ENCODE measurements around the gene CLSTN2.

Gene CLSTN2

GRCh38 chr3:139987908-139988307 is 52.9 kb downstream of the CLSTN2 start:
- intact Hi-C loops (cut with DNase I; ENCODE audit: low total_unique reads) = no loop called here
- no peak for DNase-seq
- no peaks in the 10 kb centered on the region for H3K4me1 ChIP-seq
- TF ChIP-seq, protein P1, sequence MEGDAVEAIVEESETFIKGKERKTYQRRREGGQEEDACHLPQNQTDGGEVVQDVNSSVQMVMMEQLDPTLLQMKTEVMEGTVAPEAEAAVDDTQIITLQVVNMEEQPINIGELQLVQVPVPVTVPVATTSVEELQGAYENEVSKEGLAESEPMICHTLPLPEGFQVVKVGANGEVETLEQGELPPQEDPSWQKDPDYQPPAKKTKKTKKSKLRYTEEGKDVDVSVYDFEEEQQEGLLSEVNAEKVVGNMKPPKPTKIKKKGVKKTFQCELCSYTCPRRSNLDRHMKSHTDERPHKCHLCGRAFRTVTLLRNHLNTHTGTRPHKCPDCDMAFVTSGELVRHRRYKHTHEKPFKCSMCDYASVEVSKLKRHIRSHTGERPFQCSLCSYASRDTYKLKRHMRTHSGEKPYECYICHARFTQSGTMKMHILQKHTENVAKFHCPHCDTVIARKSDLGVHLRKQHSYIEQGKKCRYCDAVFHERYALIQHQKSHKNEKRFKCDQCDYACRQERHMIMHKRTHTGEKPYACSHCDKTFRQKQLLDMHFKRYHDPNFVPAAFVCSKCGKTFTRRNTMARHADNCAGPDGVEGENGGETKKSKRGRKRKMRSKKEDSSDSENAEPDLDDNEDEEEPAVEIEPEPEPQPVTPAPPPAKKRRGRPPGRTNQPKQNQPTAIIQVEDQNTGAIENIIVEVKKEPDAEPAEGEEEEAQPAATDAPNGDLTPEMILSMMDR (IDR thresholded peaks at IDR 0.05) = no peak
- H3K27me3 ChIP-seq = no peaks in the 10 kb centered on the region
- H3K27ac ChIP-seq = no peak overlapping the region
- no peaks in the 10 kb centered on the region for H3K9me3 ChIP-seq
- H3K36me3 ChIP-seq = no peaks in the 10 kb centered on the region
- no peak overlapping the region for H3K4me3 ChIP-seq

GRCh38 chr3:139988472-139989156 is 53.6 kb downstream of the CLSTN2 start:
- Histone ChIP-seq H3K27me3 (no peaks in the 10 kb centered on the region), H3K9me3 (no peaks in the 10 kb centered on the region), H3K4me1 (no peaks in the 10 kb centered on the region), H3K27ac (no peak overlapping the region), H3K4me3 (no peak overlapping the region), H3K36me3 (no peaks in the 10 kb centered on the region)
- TF ChIP-seq, protein P1 (IDR thresholded peaks at IDR 0.05) = no peak
- intact Hi-C loops (cut with DNase I; ENCODE audit: low total_unique reads) = no loop called here
- no peak for DNase-seq

DNA sequence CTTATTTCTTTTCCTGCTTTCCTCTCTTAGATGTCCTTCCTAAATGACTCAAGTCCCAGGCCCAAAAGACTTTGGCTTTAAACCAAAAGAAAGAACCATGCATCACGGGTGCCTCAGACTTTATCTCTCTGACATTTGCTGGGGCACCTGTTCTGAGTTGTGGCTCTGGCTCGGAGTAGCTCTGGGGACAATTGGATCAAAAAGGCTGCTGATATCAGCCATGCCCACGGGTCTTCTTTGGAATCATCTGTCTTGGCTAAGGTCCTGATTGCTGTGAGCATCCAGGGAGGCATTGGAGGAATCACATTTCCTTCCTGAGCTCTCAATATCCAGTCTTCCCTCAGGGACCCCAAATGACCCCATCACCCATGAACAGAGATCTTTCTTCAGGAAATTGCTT is 59.9 kb downstream of the CLSTN2 start:
- TF ChIP-seq, protein P1 (IDR thresholded peaks at IDR 0.05) = no peak
- H3K36me3 ChIP-seq = no peaks in the 10 kb centered on the region
- intact Hi-C loops (cut with DNase I; ENCODE audit: low total_unique reads) = no loop called here
- no peaks in the 10 kb centered on the region for H3K4me1 ChIP-seq
- no peak for DNase-seq
- H3K4me3 ChIP-seq = no peak overlapping the region
- no peaks in the 10 kb centered on the region for H3K27me3 ChIP-seq
- H3K9me3 ChIP-seq = no peaks in the 10 kb centered on the region
- no peak overlapping the region for H3K27ac ChIP-seq

GRCh38 chr3:140004271-140004670 is 69.3 kb downstream of the CLSTN2 start:
- TF ChIP-seq, protein P1 (IDR thresholded peaks at IDR 0.05) = no peak
- Histone ChIP-seq H3K9me3 (no peaks in the 10 kb centered on the region), H3K27ac (no peak overlapping the region), H3K36me3 (no peaks in the 10 kb centered on the region), H3K27me3 (no peaks in the 10 kb centered on the region), H3K4me1 (no peaks in the 10 kb centered on the region), H3K4me3 (no peak overlapping the region)
- no peak for DNase-seq
- intact Hi-C loops (cut with DNase I; ENCODE audit: low total_unique reads) = no loop called here

DNA sequence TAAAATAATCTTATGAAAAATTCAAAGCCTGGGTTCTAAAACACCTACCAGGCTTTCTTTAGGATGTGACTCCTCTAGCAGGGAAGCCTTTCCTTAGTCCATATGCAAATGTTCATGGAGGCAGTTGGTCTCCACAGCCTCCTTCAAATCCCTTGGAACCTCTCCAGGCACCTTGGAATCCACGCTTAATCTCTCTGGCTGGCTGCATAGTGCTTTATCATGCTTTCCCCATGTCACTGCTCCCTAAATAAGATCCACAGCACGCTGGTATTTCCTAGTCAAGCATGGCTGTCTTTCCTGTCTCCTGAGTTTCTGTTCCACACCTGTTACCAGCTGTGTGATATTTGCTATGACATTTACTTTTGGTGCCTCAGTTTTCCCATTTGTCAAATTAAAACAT is 71.3 kb downstream of the CLSTN2 start:
- DNase-seq = no peak
- Histone ChIP-seq H3K9me3 (no peaks in the 10 kb centered on the region), H3K27me3 (no peaks in the 10 kb centered on the region), H3K36me3 (no peaks in the 10 kb centered on the region), H3K4me1 (no peaks in the 10 kb centered on the region), H3K27ac (no peak overlapping the region), H3K4me3 (no peak overlapping the region)
- intact Hi-C loops (cut with DNase I; ENCODE audit: low total_unique reads) = no loop called here
- TF ChIP-seq, protein P1 (IDR thresholded peaks at IDR 0.05) = no peak

GRCh38 chr3:140007081-140007480 is 72.1 kb downstream of the CLSTN2 start:
- no peak for DNase-seq
- TF ChIP-seq, protein P1 (IDR thresholded peaks at IDR 0.05) = no peak
- intact Hi-C loops (cut with DNase I; ENCODE audit: low total_unique reads) = no loop called here
- Histone ChIP-seq H3K4me1 (no peaks in the 10 kb centered on the region), H3K27ac (no peak overlapping the region), H3K36me3 (no peaks in the 10 kb centered on the region), H3K4me3 (no peak overlapping the region), H3K27me3 (no peaks in the 10 kb centered on the region), H3K9me3 (no peaks in the 10 kb centered on the region)

All from tibial artery (tissue), 4 donors.